IPS-NIHi11 (cell line): ENCODE measurements around the gene MCU.
"Not testable (repeated sequence)": the region's sequence is repeated elsewhere in the genome, so short reads cannot be mapped to it uniquely, and the experiment has no call there.

Source experiments
- DNase-seq: peaks from one replicate; pipeline ENCODE4 v3.0.0; 2012; ENCODE audit warnings: mixed read lengths, low spot score

Gene MCU, protein sequence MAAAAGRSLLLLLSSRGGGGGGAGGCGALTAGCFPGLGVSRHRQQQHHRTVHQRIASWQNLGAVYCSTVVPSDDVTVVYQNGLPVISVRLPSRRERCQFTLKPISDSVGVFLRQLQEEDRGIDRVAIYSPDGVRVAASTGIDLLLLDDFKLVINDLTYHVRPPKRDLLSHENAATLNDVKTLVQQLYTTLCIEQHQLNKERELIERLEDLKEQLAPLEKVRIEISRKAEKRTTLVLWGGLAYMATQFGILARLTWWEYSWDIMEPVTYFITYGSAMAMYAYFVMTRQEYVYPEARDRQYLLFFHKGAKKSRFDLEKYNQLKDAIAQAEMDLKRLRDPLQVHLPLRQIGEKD

DNA sequence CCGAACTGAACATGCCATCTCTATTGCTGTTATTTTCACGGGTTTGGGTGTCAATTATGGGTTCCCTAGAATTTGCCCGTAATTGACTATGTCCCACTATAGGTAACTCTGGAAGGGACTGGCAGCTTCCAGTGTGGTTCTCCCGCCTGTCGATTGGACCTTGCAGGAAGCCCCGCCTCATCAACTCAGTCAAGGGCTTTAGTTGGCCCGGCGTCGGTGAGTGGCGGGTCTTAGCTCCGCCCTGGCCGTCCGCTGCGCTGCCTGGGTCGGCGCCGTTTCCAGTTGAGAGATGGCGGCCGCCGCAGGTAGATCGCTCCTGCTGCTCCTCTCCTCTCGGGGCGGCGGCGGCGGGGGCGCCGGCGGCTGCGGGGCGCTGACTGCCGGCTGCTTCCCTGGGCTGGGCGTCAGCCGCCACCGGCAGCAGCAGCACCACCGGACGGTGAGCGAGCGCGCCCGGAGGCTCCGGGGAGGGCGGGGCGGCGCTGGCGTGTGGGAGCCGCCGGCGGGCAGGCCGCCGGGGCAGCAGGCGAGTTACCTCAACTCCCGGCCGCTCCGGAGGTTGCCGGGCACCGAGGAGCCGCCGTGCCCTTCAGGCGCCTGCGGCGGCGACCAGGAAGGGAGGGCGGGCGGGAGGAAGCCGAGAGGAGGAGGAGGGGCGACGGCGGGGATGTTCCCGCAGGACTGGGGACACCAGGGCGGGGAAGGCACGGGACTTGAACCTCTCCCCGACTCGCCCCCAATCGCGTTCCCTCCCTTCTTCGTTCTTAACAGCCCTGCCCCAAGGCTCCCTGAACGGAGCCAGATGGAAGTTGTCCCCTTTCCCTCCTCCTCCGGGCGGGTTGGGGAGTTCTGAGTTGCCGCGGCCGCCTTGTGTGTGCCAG, at the start of gene MCU:
TSS of gene MCU (plus strand) at position 281 of the 881 bp plus-strand sequence. CDS start at position 290, 9 bp downstream.
- DNase-seq, result peak; percentile 95

- no peak for DNase-seq
Measured at GRCh38 chr10:72642318-72642717, 49.6 kb upstream of the MCU start.

GRCh38 chr10:72645263-72645858, 46.6 kb upstream of the MCU start:
- no peak for DNase-seq

DNA sequence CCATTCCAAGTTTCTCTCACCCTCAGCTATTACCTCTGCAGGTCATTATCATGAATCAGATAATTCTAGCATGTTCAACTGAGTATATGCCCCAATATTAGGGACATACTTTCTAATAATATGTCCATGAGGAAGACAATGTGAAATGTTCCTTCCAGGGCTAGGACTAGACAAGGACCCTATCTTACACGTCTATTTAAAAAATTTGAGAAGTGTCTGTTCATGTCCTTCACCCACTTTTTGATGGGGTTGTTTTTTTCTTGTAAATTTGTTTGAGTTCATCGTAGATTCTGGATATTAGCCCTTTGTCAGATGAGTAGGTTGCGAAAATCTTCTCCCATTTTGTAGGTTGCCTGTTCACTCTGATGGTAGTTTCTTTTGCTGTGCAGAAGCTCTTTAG, 45.0 kb upstream of the MCU start:
- not testable (repeated sequence) for DNase-seq

DNA sequence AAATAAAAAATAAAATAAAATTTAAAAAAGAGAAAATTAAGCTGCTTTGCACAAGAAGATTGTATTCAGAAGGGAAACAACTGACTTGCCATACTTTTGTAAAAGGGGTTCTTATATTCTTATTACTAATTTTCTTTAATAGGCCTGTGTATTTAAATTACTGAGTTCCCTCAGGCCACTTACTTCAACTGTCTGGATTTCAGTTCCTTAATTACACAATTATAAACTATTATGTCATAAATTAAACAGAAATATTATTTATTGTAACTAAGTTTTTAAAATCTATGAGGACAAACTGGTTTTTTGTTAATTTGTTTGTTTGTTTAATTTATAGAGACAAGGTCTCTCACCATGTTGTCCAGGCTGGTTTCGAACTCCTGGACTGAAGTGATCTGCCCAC, 43.6 kb upstream of the MCU start:
- no peak for DNase-seq

DNA sequence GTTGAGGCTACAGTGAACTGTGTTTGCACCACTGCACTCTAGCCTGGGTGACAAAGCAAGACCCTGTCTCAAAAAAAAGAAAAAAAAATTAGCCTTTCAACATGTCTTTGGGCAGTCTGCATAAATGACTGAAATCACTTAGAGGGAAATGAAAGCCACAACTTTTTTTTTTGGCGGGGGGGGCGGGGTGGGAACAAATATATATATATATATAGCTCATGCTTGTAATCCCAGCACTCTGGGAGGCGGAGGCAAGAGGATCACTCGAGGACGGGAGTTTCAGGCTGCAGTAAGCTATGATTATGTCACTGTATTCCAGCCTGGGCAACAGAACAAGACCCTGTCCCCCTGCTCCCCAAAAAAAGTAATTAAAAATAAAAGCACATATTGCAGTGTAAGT, 42.7 kb upstream of the MCU start:
- DNase-seq, result no peak

DNA sequence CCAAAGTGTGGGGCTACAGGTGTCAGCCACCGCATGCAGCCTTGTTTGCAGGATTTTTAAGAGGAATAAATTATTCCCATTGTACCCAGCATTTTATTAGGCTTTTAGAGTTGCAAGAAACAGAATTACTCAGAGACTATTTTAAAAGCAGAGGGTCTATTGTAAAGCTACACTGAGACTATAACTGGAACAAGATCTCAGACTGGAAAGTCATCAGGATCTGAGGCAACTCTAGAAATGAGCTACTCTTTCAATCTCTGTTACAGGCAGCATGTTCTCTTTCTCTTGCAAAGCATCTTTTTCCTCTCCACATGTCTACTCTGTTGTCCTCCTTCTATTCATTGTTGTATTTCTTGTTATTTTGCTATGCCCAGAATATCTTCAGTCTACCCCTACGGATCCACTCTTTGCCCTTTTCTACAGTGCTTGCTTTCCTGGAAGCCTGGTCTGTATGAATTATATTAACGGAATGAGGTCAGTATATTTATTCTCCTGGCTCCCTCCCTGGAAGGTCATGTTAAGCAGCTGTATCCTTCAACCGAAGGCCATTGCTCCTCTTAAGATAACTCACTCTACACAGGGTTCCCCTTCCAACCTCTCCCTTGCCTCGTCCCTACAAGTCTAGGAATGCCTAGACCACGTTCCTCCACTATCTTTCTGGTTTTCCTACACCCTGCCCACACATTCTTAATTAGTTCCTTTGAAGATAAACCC, 38.4 kb upstream of the MCU start:
- no peak for DNase-seq

- DNase-seq, result no peak
Measured at GRCh38 chr10:72654720-72655119, 37.2 kb upstream of the MCU start.

DNA sequence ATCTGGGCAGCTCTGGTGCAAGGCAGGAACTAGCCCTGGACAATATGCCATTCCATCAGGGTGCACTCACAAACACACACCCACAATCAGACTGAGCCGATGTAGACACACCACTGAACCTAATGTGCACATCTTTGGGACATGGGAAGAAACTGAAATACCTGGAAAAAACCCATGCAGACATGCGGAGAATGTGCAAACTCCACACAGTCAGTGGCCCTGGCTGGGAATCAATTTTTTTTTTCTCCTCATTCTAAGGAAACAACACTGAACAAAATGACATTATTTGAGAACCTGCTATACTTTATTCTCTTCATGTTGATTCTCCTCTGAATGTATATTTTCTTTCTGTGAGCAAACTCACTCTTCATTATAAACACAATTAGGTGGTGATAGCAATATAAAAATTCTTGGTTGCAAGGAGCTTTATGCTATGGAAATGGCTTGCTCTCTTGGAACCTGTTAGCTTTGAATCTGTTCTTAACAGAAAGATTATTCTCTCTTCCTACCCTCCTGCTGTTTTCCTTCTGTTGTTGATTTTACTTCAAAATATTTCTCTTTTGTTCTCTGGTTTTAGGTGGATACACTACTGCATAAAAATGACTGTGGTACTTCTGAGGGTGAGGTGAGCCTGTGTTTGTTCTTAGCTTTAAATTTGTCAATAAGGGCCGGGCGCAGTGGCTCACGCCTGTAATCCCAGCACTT, 33.1 kb upstream of the MCU start:
- DNase-seq, result no peak

GRCh38 chr10:72659694-72660093, 32.2 kb upstream of the MCU start:
- DNase-seq, result no peak

- no peak for DNase-seq
Measured at GRCh38 chr10:72660220-72660619, 31.7 kb upstream of the MCU start.

- DNase-seq, result no peak
Measured at GRCh38 chr10:72661431-72661830, 30.5 kb upstream of the MCU start.

- DNase-seq, result no peak
Measured at GRCh38 chr10:72663971-72664370, 28.0 kb upstream of the MCU start.

DNA sequence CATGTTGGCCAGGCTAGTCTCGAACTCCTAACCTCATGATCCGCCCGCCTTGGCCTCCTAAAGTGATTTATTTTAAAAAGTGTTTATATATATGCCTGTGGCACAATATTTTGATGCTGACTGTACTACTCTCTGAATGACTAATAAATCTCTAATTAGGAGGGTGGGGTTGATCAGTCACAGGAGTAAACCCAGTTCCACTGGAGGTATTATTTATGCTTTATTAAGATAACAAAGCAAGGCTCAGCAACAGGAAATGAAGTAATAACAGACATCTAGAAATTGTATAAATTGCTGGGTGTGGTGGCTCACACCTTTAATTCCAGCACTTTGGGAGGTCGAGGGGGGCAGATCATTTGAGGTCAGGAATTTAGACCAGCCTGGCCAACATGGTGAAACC, 26.0 kb upstream of the MCU start:
- DNase-seq, result no peak

DNA sequence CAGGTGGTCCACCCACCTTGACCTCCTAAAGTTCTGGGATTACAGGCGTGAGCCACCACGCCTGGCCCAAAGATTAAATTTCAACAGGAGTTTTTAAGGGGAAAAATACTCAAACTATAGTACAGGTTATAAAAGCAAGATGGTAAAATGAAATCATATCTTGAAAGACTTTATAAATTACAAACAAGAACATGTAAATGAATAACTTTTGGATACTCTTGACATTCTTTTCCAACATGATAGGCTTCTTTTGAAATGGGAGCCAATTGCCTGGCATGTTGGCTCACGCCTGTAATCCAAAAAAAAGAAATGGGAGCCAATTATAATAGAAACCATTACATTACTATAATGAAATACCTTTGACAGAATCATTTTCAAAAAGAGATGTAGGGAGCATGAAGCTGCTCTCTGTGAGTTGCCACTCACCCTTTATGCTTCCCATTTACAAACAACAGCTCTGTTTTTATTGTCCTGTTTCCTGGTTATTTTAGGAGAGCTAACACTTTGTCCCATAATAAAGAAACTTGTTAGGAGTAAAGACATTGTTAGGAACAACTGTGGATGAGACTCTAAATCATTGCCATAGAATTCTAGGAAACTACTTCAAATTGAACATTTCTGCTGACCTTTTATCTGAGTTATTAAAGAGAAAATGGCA, 24.6 kb upstream of the MCU start:
- no peak for DNase-seq

DNA sequence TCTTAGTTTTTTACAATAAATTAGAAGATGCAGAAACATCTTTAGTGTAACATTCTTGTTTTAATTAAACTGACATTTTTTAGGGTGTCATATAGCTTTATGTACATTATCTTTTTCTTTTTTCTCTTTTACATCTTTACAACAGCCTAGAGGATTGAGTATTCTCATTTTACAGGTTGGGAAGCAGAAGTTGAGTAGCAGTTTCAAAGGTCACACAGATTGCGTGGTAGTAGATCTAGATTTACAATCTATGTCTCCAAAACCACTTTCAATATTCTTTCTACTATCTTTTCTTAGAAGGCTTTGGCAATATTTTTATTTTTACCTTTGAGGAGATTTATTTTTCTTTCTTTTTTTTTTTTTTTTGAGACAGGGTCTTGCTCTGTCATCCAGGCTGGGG, 18.7 kb upstream of the MCU start:
- no peak for DNase-seq

- not testable (repeated sequence) for DNase-seq
Measured at GRCh38 chr10:72674174-72674573, 17.8 kb upstream of the MCU start.

- no peak for DNase-seq
Measured at GRCh38 chr10:72679838-72680241, 12.1 kb upstream of the MCU start.

- DNase-seq, result no peak
Measured at GRCh38 chr10:72682638-72683037, 9.3 kb upstream of the MCU start.

DNA sequence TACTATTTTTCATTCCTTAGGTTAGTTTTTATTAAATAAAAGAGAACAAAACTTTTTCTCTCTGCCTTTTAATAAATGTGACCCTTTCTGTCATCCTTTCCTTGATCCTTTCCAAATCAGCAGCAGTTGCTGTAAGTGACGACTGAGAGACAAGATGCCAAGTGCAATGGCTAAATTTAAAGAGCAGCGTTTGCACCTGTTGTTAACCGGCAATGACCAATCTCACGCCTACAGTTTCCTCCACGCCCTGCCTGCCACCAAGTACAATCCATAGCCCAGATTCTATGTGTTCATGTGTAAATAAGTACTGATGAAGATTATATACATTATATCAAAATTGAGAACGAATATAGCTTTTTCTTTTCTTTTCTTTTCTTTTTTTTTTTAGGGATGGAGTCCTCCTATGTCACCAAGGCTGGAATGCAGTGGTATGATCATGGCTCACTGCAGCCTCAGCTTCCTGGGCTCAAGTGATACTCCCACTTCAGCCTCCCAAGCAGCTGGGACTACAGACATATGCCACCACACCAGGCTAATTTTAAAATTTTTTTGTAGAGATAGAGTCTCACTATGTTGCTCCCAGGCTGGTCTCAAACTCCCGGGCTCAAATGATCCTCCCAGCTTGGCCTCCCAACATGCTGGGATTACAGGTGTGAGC, 6.5 kb upstream of the MCU start:
- no peak for DNase-seq
